Measurements from ENCODE around the gene TEX54.

The TEX54 gene

DNA sequence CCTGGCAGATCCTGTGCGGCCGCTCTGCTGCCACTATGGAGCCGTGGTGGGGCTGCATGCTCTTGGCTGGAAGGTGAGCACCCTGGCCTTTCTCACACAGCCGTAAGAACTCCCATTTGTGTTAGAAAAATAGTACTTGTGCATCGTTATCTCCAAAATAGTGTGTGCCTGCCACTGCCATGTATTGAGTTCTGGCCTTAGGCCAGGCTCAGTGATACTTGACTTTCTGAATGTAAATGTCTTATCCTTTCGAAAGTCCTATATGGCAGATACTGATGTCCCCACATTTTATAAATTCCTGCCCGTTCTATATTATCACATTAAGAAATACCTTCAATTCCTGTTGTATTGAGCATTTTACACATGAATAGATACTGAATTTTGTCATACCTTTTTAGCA is 49.9 kb downstream of the TEX54 start:
- H3K4me3 ChIP-seq (ENCODE audit: low read depth, low read length): no peak overlapping the region
- TF ChIP-seq, protein P1, sequence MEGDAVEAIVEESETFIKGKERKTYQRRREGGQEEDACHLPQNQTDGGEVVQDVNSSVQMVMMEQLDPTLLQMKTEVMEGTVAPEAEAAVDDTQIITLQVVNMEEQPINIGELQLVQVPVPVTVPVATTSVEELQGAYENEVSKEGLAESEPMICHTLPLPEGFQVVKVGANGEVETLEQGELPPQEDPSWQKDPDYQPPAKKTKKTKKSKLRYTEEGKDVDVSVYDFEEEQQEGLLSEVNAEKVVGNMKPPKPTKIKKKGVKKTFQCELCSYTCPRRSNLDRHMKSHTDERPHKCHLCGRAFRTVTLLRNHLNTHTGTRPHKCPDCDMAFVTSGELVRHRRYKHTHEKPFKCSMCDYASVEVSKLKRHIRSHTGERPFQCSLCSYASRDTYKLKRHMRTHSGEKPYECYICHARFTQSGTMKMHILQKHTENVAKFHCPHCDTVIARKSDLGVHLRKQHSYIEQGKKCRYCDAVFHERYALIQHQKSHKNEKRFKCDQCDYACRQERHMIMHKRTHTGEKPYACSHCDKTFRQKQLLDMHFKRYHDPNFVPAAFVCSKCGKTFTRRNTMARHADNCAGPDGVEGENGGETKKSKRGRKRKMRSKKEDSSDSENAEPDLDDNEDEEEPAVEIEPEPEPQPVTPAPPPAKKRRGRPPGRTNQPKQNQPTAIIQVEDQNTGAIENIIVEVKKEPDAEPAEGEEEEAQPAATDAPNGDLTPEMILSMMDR (IDR thresholded peaks at IDR 0.05; ENCODE audit: control insufficient read depth, extremely low read depth, insufficient read depth): no peak
- DNase-seq (ENCODE audit: low read depth): no peak

Measured in LNCaP clone FGC (cell line).